HUDEP-2 (cell line): Measurements from ENCODE around the gene SLC5A4.
A peak's percentile ranks its signal among the peaks of the same experiment; 100 is the strongest.
"Not testable (repeated sequence)": the region's sequence is repeated elsewhere in the genome, so short reads cannot be mapped to it uniquely, and the experiment has no call there.

Source experiments
- DNase-seq, 76 experiments: peaks; one replicate each; lab custom pipeline; 2025; ENCODE audit not compliant: unreplicated experiment in 76 of 76; lab: John Stamatoyannopoulos, UW

The SLC5A4 gene

GRCh38 chr22:32202539-32203180 is 52.5 kb downstream of the SLC5A4 start:
- DNase-seq: peak in 27 of 76 experiments; percentile 1 to 50 (median 14)

GRCh38 chr22:32202161-32202538 is 53.0 kb downstream of the SLC5A4 start:
- DNase-seq: no peak

DNA sequence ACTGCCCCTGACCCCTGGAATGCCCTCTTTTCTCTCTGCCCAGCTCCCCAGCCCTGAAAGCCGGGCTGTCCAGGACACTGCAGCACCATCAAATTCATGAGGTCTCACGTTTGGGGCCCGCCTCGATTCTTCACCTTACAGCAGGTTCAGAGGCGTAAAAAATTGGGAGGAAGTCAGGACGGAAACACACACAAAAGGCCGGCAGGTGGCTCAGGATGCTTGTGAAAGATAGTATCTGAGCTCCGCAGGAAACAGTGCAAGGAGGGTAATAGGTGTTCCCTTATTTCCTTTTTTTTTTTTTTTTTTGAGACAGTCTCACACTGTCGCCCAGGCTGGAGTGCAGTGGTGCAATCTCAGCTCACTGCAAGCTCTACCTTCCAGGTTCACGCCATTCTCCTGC is 54.4 kb downstream of the SLC5A4 start:
- no peak for DNase-seq

- no peak for DNase-seq
These were observed 55.2 kb downstream of the SLC5A4 start for GRCh38 chr22:32199961-32200360.

- DNase-seq: no peak
These were observed 55.8 kb downstream of the SLC5A4 start for GRCh38 chr22:32199341-32199740.

DNA sequence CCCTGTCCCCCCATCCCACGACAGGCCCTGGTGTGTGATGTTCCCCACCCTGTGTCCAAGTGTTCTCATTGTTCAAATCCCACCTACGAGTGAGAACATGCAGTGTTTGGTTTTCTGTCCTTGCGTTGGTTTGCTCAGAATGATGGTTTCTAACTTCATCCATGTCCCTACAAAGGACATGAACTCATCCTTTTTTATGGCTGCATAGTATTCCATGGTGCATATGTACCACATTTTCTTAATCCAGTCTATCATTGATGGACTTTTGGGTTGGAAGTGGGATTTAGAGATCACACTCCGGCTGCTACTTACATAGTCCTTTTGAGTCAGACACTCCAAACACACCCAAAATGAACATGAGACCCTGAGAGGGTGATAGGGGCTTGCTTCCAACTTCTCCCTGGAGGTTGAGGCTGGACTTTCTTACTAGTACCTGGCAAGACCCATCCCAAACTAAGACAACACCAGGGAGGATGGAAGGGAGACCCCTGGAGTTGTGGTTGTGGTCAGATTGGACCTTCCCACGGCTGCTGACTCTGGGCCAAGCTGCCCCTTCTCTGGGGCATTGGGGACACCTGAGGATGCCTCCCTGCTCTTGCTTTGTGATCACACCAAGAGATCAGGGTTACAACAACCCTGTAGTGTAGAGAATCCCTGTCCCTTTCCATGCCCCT is 57.5 kb downstream of the SLC5A4 start:
- not testable (repeated sequence) for DNase-seq

GRCh38 chr22:32195900-32196299 is 59.2 kb downstream of the SLC5A4 start:
- DNase-seq: not testable (repeated sequence)

- DNase-seq: not testable (repeated sequence)
These were observed 61.8 kb downstream of the SLC5A4 start for GRCh38 chr22:32193346-32193745.

- DNase-seq: not testable (repeated sequence)
These were observed 64.1 kb downstream of the SLC5A4 start for GRCh38 chr22:32191021-32191420.

- DNase-seq: no peak
These were observed 69.3 kb downstream of the SLC5A4 start for GRCh38 chr22:32185821-32186220.

DNA sequence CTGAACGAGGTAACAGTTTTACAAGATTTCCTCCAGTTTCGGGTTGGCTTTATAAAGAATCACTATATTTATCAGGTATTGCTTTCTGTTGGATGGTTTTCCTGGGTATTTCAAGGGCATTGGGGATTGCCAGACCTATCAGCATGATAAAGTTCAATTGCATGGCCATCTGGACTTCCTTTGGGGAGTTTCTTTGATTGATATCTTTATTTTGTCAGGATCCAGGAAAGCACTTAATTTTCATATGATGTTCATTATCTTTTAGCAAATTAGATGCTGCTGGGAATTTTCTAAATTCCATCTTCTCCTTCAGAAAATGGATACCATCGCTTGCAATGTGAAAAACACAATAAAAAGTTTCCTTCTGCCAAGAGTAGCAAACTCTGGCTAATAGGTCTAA is 71.5 kb downstream of the SLC5A4 start:
- no peak for DNase-seq

GRCh38 chr22:32181043-32181442 is 74.1 kb downstream of the SLC5A4 start:
- no peak for DNase-seq

- DNase-seq: no peak
These were observed 77.9 kb downstream of the SLC5A4 start for GRCh38 chr22:32177221-32177765.

GRCh38 chr22:32175683-32176644 is 79.2 kb downstream of the SLC5A4 start:
- no peak for DNase-seq

DNA sequence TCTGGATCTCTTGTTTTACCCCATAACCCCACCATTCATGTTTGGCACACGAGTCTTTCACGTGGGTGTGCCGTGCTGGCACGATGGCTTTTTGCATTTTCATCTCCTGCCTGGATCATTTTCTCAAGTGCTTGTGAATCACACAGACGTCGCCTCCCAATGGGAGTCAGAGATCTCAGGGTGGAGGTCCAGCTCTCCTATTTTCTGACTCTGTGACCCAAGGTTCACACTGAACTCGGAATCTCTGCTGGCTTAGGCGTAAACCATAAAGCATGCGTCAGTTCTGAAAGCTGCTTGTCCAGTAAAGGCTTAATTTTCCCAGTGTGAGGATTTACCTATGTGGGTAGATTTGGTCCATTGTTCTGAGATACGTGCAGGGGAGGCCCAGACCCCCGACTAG is 80.0 kb downstream of the SLC5A4 start:
- no peak for DNase-seq
